IPS DF 6.9 (cell line): ENCODE measurements around the gene EPAS1.

Experiments
- DNase-seq: peaks from one replicate; pipeline ENCODE4 v3.0.0-alpha.2; 2013; ENCODE audit warnings: low read depth, low spot score
- H3K27ac ChIP-seq: one replicate; pipeline ENCODE4 v1.5.1; 2013; ENCODE audit warnings: low read length, control low read depth
- H3K27me3 ChIP-seq: 2 replicates; pipeline ENCODE4 v1.6.1; 2013; ENCODE audit warnings: mild to moderate bottlenecking, low read length; ENCODE audit not compliant: control insufficient read depth, insufficient read depth
- H3K36me3 ChIP-seq: 2 replicates; pipeline ENCODE4 v1.6.1; 2013; ENCODE audit warnings: low read length; ENCODE audit not compliant: control insufficient read depth, insufficient read depth
- H3K4me1 ChIP-seq: 2 replicates; pipeline ENCODE4 v1.6.1; 2013; ENCODE audit warnings: low read length; ENCODE audit not compliant: control insufficient read depth, insufficient read depth
- H3K4me3 ChIP-seq: 2 replicates; pipeline ENCODE4 v1.5.1; 2013; ENCODE audit warnings: mild to moderate bottlenecking, low read length
- H3K9me3 ChIP-seq: 2 replicates; pipeline ENCODE4 v1.6.1; 2013; ENCODE audit warnings: low read length, inconsistent platforms; ENCODE audit not compliant: control insufficient read depth, insufficient read depth
- WGBS: extraction: QIAGEN DNeasy Blood & Tissue Kit; methylation state at CpG from one replicate; pipeline ENCODE4 v1.1.7; 2013; ENCODE audit warnings: mixed read lengths, missing lambda C conversion rate; ENCODE audit not compliant: insufficient read length, insufficient coverage; 5-methylcytosine and 5-hydroxymethylcytosine counted together

Gene EPAS1

GRCh38 chr2:46381871-46382270 is 84.7 kb downstream of the EPAS1 start:
- DNase-seq: no peak
- Histone ChIP-seq H3K36me3 (no peaks in the 10 kb centered on the region), H3K4me1 (no peaks in the 10 kb centered on the region), H3K27ac (no peak overlapping the region), H3K4me3 (no peak overlapping the region), H3K27me3 (no peaks in the 10 kb centered on the region), H3K9me3 (no peaks in the 10 kb centered on the region)
- no CpG with 5 or more reads among the region's 8 CpGs for WGBS

- Histone ChIP-seq H3K4me1 (no peaks in the 10 kb centered on the region), H3K27me3 (no peaks in the 10 kb centered on the region), H3K36me3 (no peaks in the 10 kb centered on the region), H3K27ac (no peak overlapping the region), H3K9me3 (no peaks in the 10 kb centered on the region), H3K4me3 (no peak overlapping the region)
- no peak for DNase-seq
- WGBS: no CpG with 5 or more reads among the region's 14 CpGs
Measured at GRCh38 chr2:46382331-46383112, 85.3 kb downstream of the EPAS1 start.

- no peaks in the 10 kb centered on the region for H3K4me1 ChIP-seq
- DNase-seq: no peak
- H3K36me3 ChIP-seq: no peaks in the 10 kb centered on the region
- WGBS: no CpG with 5 or more reads among the region's 1 CpG
- no peak overlapping the region for H3K27ac ChIP-seq
- no peak overlapping the region for H3K4me3 ChIP-seq
- no peaks in the 10 kb centered on the region for H3K9me3 ChIP-seq
- no peaks in the 10 kb centered on the region for H3K27me3 ChIP-seq
Measured at GRCh38 chr2:46383113-46383395, 85.8 kb downstream of the EPAS1 start.

GRCh38 chr2:46383784-46384456 is 86.7 kb downstream of the EPAS1 start:
- WGBS: no CpG with 5 or more reads among the region's 9 CpGs
- no peaks in the 10 kb centered on the region for H3K27me3 ChIP-seq

GRCh38 chr2:46384457-46384815 is 87.2 kb downstream of the EPAS1 start:
- H3K4me3 ChIP-seq: no peak overlapping the region
- H3K9me3 ChIP-seq: no peaks in the 10 kb centered on the region
- H3K27me3 ChIP-seq: no peaks in the 10 kb centered on the region
- no peak overlapping the region for H3K27ac ChIP-seq
- no peak for DNase-seq
- H3K36me3 ChIP-seq: no peaks in the 10 kb centered on the region
- no CpG with 5 or more reads among the region's 12 CpGs for WGBS
- H3K4me1 ChIP-seq: no peaks in the 10 kb centered on the region

More at GRCh38 chr2:46383784-46384456, 86.7 kb downstream of the EPAS1 start:
- no peak overlapping the region for H3K27ac ChIP-seq
- no peak overlapping the region for H3K4me3 ChIP-seq
- H3K4me1 ChIP-seq: no peaks in the 10 kb centered on the region
- no peaks in the 10 kb centered on the region for H3K36me3 ChIP-seq
- H3K9me3 ChIP-seq: no peaks in the 10 kb centered on the region
- no peak for DNase-seq

- no peak overlapping the region for H3K4me3 ChIP-seq
- WGBS: no CpG with 5 or more reads among the region's 18 CpGs
Measured at GRCh38 chr2:46385786-46386577, 88.8 kb downstream of the EPAS1 start.

GRCh38 chr2:46386763-46387162 is 89.6 kb downstream of the EPAS1 start:
- H3K4me1 ChIP-seq: no peaks in the 10 kb centered on the region
- H3K27me3 ChIP-seq: no peaks in the 10 kb centered on the region
- no peaks in the 10 kb centered on the region for H3K36me3 ChIP-seq
- H3K27ac ChIP-seq: no peak overlapping the region
- H3K9me3 ChIP-seq: no peaks in the 10 kb centered on the region
- no peak overlapping the region for H3K4me3 ChIP-seq
- WGBS: no CpG with 5 or more reads among the region's 5 CpGs
- no peak for DNase-seq

More at GRCh38 chr2:46385786-46386577, 88.8 kb downstream of the EPAS1 start:
- H3K27ac ChIP-seq: no peak overlapping the region
- DNase-seq: no peak
- H3K36me3 ChIP-seq: no peaks in the 10 kb centered on the region
- no peaks in the 10 kb centered on the region for H3K4me1 ChIP-seq
- no peaks in the 10 kb centered on the region for H3K9me3 ChIP-seq
- no peaks in the 10 kb centered on the region for H3K27me3 ChIP-seq

GRCh38 chr2:46387292-46387691 is 90.1 kb downstream of the EPAS1 start:
- no CpG with 5 or more reads among the region's 3 CpGs for WGBS
- Histone ChIP-seq H3K4me3 (no peak overlapping the region), H3K36me3 (no peaks in the 10 kb centered on the region), H3K27ac (no peak overlapping the region), H3K4me1 (no peaks in the 10 kb centered on the region), H3K9me3 (no peaks in the 10 kb centered on the region), H3K27me3 (no peaks in the 10 kb centered on the region)
- DNase-seq: no peak

- no peak overlapping the region for H3K27ac ChIP-seq
- DNase-seq: no peak
- no peaks in the 10 kb centered on the region for H3K36me3 ChIP-seq
- H3K9me3 ChIP-seq: no peaks in the 10 kb centered on the region
- no CpG with 5 or more reads among the region's 5 CpGs for WGBS
- no peak overlapping the region for H3K4me3 ChIP-seq
- H3K4me1 ChIP-seq: no peaks in the 10 kb centered on the region
- no peaks in the 10 kb centered on the region for H3K27me3 ChIP-seq
Measured at GRCh38 chr2:46387886-46388515, 90.8 kb downstream of the EPAS1 start.

- no CpG with 5 or more reads among the region's 5 CpGs for WGBS
- H3K36me3 ChIP-seq: no peaks in the 10 kb centered on the region
- DNase-seq: no peak
- no peaks in the 10 kb centered on the region for H3K9me3 ChIP-seq
- no peak overlapping the region for H3K4me3 ChIP-seq
- H3K27me3 ChIP-seq: no peaks in the 10 kb centered on the region
- H3K27ac ChIP-seq: no peak overlapping the region
- no peaks in the 10 kb centered on the region for H3K4me1 ChIP-seq
Measured at GRCh38 chr2:46388881-46389280, 91.7 kb downstream of the EPAS1 start.
